22Rv1 (cell line): ENCODE data around the gene CBLB.

Experiments
- ZFX ChIP-seq: fragments of 450-650 bp; IDR thresholded peaks from 2 replicates; pipeline ENCODE4 v1.6.1; 2017; ENCODE audit warnings: antibody characterized with exemption, borderline replicate concordance
- TF ChIP-seq, protein P1 (sequence below): fragments of 450-650 bp; IDR thresholded peaks from 2 replicates; pipeline ENCODE4 v1.5.1; 2017; ENCODE audit warnings: mild to moderate bottlenecking

DNA sequence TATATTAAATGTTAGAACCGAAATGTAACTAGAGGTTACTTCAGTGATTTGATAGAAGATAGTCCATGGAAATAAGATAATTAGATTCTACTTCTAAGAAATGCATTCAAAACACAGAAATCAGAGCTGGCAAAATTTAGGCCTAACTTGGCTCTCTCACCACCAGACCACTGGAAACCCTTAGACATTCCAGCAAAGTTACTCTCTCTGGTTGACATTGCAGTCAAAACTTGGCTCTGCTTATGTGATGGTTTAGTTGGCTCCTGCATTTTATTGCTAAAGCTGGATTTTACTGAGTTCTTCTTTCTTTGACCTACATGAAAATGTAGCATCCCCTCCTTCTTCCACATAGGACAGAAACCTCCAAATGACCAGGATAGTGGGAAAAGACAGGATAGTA, 35.4 kb upstream of the CBLB start:
- TF ChIP-seq, protein P1, sequence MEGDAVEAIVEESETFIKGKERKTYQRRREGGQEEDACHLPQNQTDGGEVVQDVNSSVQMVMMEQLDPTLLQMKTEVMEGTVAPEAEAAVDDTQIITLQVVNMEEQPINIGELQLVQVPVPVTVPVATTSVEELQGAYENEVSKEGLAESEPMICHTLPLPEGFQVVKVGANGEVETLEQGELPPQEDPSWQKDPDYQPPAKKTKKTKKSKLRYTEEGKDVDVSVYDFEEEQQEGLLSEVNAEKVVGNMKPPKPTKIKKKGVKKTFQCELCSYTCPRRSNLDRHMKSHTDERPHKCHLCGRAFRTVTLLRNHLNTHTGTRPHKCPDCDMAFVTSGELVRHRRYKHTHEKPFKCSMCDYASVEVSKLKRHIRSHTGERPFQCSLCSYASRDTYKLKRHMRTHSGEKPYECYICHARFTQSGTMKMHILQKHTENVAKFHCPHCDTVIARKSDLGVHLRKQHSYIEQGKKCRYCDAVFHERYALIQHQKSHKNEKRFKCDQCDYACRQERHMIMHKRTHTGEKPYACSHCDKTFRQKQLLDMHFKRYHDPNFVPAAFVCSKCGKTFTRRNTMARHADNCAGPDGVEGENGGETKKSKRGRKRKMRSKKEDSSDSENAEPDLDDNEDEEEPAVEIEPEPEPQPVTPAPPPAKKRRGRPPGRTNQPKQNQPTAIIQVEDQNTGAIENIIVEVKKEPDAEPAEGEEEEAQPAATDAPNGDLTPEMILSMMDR: no peak
- TF ChIP-seq ZFX: no peak
